Glutamatergic neuron (in vitro differentiated cells): ENCODE measurements around the gene CABYR. TPM values are rescaled to one million over a fixed set of nuclear protein-coding genes. Genes with fewer than 3 reads are reported as not detected.
A peak's percentile ranks its signal among the peaks of the same experiment; 100 is the strongest.

Experiments
- DNase-seq: peaks from one replicate; pipeline ENCODE4 v3.0.0; 2022
- H3K27ac Mint-ChIP-seq: one replicate; pipeline ENCODE4 v1.8.0; 2020; ENCODE audit warnings: mild to moderate bottlenecking, mixed read lengths, inconsistent platforms; ENCODE audit not compliant: unreplicated experiment
- H3K27me3 Mint-ChIP-seq: one replicate; pipeline ENCODE4 v1.8.0; 2020; ENCODE audit warnings: mild to moderate bottlenecking, moderate library complexity, mixed read lengths, inconsistent platforms; ENCODE audit not compliant: unreplicated experiment
- H3K36me3 Mint-ChIP-seq: one replicate; pipeline ENCODE4 v1.8.0; 2020; ENCODE audit warnings: mild to moderate bottlenecking, mixed read lengths, inconsistent platforms; ENCODE audit not compliant: unreplicated experiment
- H3K4me1 Mint-ChIP-seq: one replicate; pipeline ENCODE4 v1.8.0; 2020; ENCODE audit warnings: mild to moderate bottlenecking, low read depth, mixed read lengths, inconsistent platforms; ENCODE audit not compliant: unreplicated experiment
- H3K4me3 Mint-ChIP-seq: one replicate; pipeline ENCODE4 v1.8.0; 2020; ENCODE audit warnings: mild to moderate bottlenecking, mixed read lengths, inconsistent platforms; ENCODE audit not compliant: unreplicated experiment
- H3K9me3 Mint-ChIP-seq: one replicate; pipeline ENCODE4 v1.8.0; 2020; ENCODE audit warnings: mild to moderate bottlenecking, moderate library complexity, mixed read lengths, inconsistent platforms; ENCODE audit not compliant: unreplicated experiment
- CTCF ChIP-seq: fragments of 200-600 bp; sonication (generic); IDR thresholded peaks from one replicate; pipeline ENCODE4 v1.5.0; 2021; ENCODE audit not compliant: partially characterized antibody, unreplicated experiment
- total RNA-seq: library from RNA; stranded (reverse); fragmentation: NEBNext Ultra II Directional; extraction: Animal tissue kit (Norgen Biotek cat#: 25700); gene quantifications from one replicate; pipeline ENCODE4 v1.2.1, GENCODE V29; 2021; ENCODE audit not compliant: unreplicated experiment

CABYR gene
- total RNA-seq, 1 donor from 2014 or later, result 14.0 TPM

- H3K4me3 Mint-ChIP-seq, result no peak overlapping the region
- no peak for DNase-seq
- no peaks in the 10 kb centered on the region for H3K36me3 Mint-ChIP-seq
- TF ChIP-seq CTCF, result no peak
- peaks cover 2% of the 10 kb centered on the region for H3K27me3 Mint-ChIP-seq
- peaks cover 3% of the 10 kb centered on the region for H3K9me3 Mint-ChIP-seq
- no peak overlapping the region for H3K27ac Mint-ChIP-seq
- no peaks in the 10 kb centered on the region for H3K4me1 Mint-ChIP-seq
Measured at GRCh38 chr18:24128700-24129099, 10.2 kb upstream of the CABYR start.

GRCh38 chr18:24130494-24130893 lies 8.4 kb upstream of the CABYR start:
- no peak for TF ChIP-seq CTCF
- Mint-ChIP-seq H3K27me3 (peaks cover 2% of the 10 kb centered on the region), H3K4me1 (no peaks in the 10 kb centered on the region), H3K9me3 (peaks cover 3% of the 10 kb centered on the region), H3K4me3 (no peak overlapping the region), H3K36me3 (no peaks in the 10 kb centered on the region), H3K27ac (no peak overlapping the region)
- DNase-seq, result no peak

- Mint-ChIP-seq H3K27ac (peak overlapping the region; percentile 38), H3K27me3 (peaks cover 6% of the 10 kb centered on the region), H3K4me3 (peak overlapping the region; percentile 38), H3K9me3 (peaks cover 8% of the 10 kb centered on the region), H3K4me1 (no peaks in the 10 kb centered on the region), H3K36me3 (no peaks in the 10 kb centered on the region)
- DNase-seq, result no peak
- no peak for TF ChIP-seq CTCF
Measured at GRCh38 chr18:24136967-24137373, 1.9 kb upstream of the CABYR start.

GRCh38 chr18:24138409-24138788 lies 463 bp upstream of the CABYR start:
- peaks cover 8% of the 10 kb centered on the region for H3K9me3 Mint-ChIP-seq
- H3K27ac Mint-ChIP-seq, result peak overlapping the region; percentile 86
- H3K36me3 Mint-ChIP-seq, result no peaks in the 10 kb centered on the region
- peaks cover 6% of the 10 kb centered on the region for H3K27me3 Mint-ChIP-seq
- H3K4me3 Mint-ChIP-seq, result peak overlapping the region; percentile 81
- no peak for DNase-seq
- TF ChIP-seq CTCF, result no peak
- H3K4me1 Mint-ChIP-seq, result no peaks in the 10 kb centered on the region

- Mint-ChIP-seq H3K27me3 (peaks cover 6% of the 10 kb centered on the region), H3K36me3 (no peaks in the 10 kb centered on the region), H3K27ac (no peak overlapping the region), H3K4me1 (no peaks in the 10 kb centered on the region), H3K9me3 (peaks cover 8% of the 10 kb centered on the region), H3K4me3 (peak overlapping the region; percentile 53)
- DNase-seq, result no peak
- no peak for TF ChIP-seq CTCF
Measured at GRCh38 chr18:24140697-24141096, 1.8 kb downstream of the CABYR start.
